Measurements from ENCODE around the gene GLOD5. TPM values are rescaled to one million over a fixed set of nuclear protein-coding genes. Genes with fewer than 3 reads are reported as not detected.

The GLOD5 gene
- total RNA-seq, 1 donor from 2014 or later = not detected

DNA sequence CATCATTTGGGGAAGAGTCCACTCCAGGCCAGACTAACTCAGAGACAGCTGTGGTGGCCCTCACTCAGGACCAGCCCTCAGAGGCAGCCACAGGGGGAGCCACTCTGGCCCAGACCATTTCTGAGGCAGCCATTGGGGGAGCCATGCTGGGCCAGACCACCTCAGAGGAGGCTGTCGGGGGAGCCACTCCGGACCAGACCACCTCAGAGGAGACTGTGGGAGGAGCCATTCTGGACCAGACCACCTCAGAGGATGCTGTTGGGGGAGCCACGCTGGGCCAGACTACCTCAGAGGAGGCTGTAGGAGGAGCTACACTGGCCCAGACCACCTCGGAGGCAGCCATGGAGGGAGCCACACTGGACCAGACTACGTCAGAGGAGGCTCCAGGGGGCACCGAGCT is 61.5 kb downstream of the GLOD5 start:
- Histone ChIP-seq H3K9ac (ENCODE audit: low read length) (no peak overlapping the region), H3K4me1 (ENCODE audit: insufficient read depth, low read length) (no peaks in the 10 kb centered on the region), H2AFZ (ENCODE audit: low read depth, low read length) (no peak overlapping the region), H3K4me3 (ENCODE audit: insufficient read depth, low read depth, low read length) (no peak overlapping the region), H3K36me3 (ENCODE audit: insufficient read depth, low read length) (no peaks in the 10 kb centered on the region), H3K27me3 (ENCODE audit: insufficient read depth, low read length) (no peaks in the 10 kb centered on the region), H3K9me3 (ENCODE audit: insufficient read depth, low read depth, low read length) (no peaks in the 10 kb centered on the region), H4K20me1 (ENCODE audit: insufficient read depth, low read length) (no peaks in the 10 kb centered on the region), H3K4me2 (ENCODE audit: low read length) (no peak overlapping the region), H3K27ac (ENCODE audit: low read depth, low read length) (no peak overlapping the region), H3K79me2 (ENCODE audit: insufficient read depth, low read length) (no peaks in the 10 kb centered on the region)
- no peak overlapping the region for H3K27ac Mint-ChIP-seq (ENCODE audit: unreplicated experiment)
- H3K4me3 Mint-ChIP-seq (ENCODE audit: unreplicated experiment) = no peak overlapping the region
- H3K9me3 Mint-ChIP-seq (ENCODE audit: unreplicated experiment) = no peaks in the 10 kb centered on the region
- no peaks in the 10 kb centered on the region for H3K27me3 Mint-ChIP-seq (ENCODE audit: low read depth, unreplicated experiment)
- FAIRE-seq (no peak), DNase-seq (ENCODE audit: low read depth) (no peak)
- H3K4me1 Mint-ChIP-seq (ENCODE audit: low read depth, unreplicated experiment) = no peaks in the 10 kb centered on the region
- peaks cover 4% of the 10 kb centered on the region for H3K36me3 Mint-ChIP-seq (ENCODE audit: low read depth, unreplicated experiment)
- TF ChIP-seq EZH2 (IDR thresholded peaks at IDR 0.05; ENCODE audit: insufficient read depth, low read length) = no peak
- TF ChIP-seq, protein P1, sequence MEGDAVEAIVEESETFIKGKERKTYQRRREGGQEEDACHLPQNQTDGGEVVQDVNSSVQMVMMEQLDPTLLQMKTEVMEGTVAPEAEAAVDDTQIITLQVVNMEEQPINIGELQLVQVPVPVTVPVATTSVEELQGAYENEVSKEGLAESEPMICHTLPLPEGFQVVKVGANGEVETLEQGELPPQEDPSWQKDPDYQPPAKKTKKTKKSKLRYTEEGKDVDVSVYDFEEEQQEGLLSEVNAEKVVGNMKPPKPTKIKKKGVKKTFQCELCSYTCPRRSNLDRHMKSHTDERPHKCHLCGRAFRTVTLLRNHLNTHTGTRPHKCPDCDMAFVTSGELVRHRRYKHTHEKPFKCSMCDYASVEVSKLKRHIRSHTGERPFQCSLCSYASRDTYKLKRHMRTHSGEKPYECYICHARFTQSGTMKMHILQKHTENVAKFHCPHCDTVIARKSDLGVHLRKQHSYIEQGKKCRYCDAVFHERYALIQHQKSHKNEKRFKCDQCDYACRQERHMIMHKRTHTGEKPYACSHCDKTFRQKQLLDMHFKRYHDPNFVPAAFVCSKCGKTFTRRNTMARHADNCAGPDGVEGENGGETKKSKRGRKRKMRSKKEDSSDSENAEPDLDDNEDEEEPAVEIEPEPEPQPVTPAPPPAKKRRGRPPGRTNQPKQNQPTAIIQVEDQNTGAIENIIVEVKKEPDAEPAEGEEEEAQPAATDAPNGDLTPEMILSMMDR (IDR thresholded peaks at IDR 0.05; ENCODE audit: insufficient read depth, low read depth, low read length) = no peak

Other genes with a start within 250 kb of the GLOD5 start
- gene EBP, start 239.9 kb upstream of the GLOD5 start, total RNA-seq = 50.0 and 66.0 TPM in 2 replicates
- gene TBC1D25, start 222.0 kb upstream of the GLOD5 start, total RNA-seq = 13.1 and 13.6 TPM in 2 replicates
- gene RBM3, start 187.3 kb upstream of the GLOD5 start, total RNA-seq = 264 and 265 TPM in 2 replicates
- gene WDR13, start 164.3 kb upstream of the GLOD5 start, total RNA-seq = 63.4 and 65.4 TPM in 2 replicates
- gene WAS, start 77.9 kb upstream of the GLOD5 start, total RNA-seq = 0.75 and 1.1 TPM in 2 replicates
- 3.5 and 4.9 TPM in 2 replicates for gene SUV39H1, start 65.0 kb upstream of the GLOD5 start, total RNA-seq
- not detected in 2 replicates for gene GATA1, start 24.8 kb downstream of the GLOD5 start, total RNA-seq
- gene HDAC6, start 40.3 kb downstream of the GLOD5 start, total RNA-seq = 59.2 and 60.6 TPM in 2 replicates
- 0.24 TPM in 1 of 2 replicates, not detected in the other for gene ERAS, start 64.8 kb downstream of the GLOD5 start, total RNA-seq
- 62.0 and 65.0 TPM in 2 replicates for gene PCSK1N, start 73.9 kb downstream of the GLOD5 start, total RNA-seq
- gene TIMM17B, start 136.0 kb downstream of the GLOD5 start, total RNA-seq = 57.7 and 58.2 TPM in 2 replicates
- 88.2 and 101 TPM in 2 replicates for gene PQBP1, start 136.2 kb downstream of the GLOD5 start, total RNA-seq
- 54.3 and 60.8 TPM in 2 replicates for gene SLC35A2, start 149.9 kb downstream of the GLOD5 start, total RNA-seq
- 12.5 and 13.4 TPM in 2 replicates for gene PIM2, start 157.3 kb downstream of the GLOD5 start, total RNA-seq
- 56.1 and 62.5 TPM in 2 replicates for gene OTUD5, start 195.9 kb downstream of the GLOD5 start, total RNA-seq
- 5.2 and 5.6 TPM in 2 replicates for gene KCND1, start 210.1 kb downstream of the GLOD5 start, total RNA-seq
- gene GRIPAP1, start 240.5 kb downstream of the GLOD5 start, total RNA-seq = 41.7 and 43.4 TPM in 2 replicates